Tibial nerve (tissue), 4 donors: ENCODE results near the gene RASA1. TPM values are rescaled to one million over a fixed set of nuclear protein-coding genes. Genes with fewer than 3 reads are reported as not detected.

Source experiments
- DNase-seq, 2 donors: peaks; one replicate each; pipeline ENCODE4 v3.0.0-alpha.2; 2019; ENCODE audit warnings: low spot score in 2 of 2
- H3K27ac ChIP-seq, 4 donors: fragments of 200-600 bp; sonication (generic) in 3 of 4; one replicate each; pipeline ENCODE4 v1.5.1; 2017 to 2019; ENCODE audit warnings: mild to moderate bottlenecking in 1 of 4
- H3K27me3 ChIP-seq, 2 donors: fragments of 200-600 bp; sonication (generic) in 1 of 2; one replicate each; pipeline versions ENCODE4 v1.5.1 to v1.6.0; 2017 to 2019
- H3K36me3 ChIP-seq, 3 donors: fragments of 200-600 bp; sonication (generic); one replicate each; pipeline ENCODE4 v1.5.1; 2018 to 2019
- H3K4me1 ChIP-seq, 4 donors: fragments of 200-600 bp; sonication (generic) in 3 of 4; one replicate each; pipeline ENCODE4 v1.5.1; 2017 to 2019
- H3K4me3 ChIP-seq, 4 donors: fragments of 200-600 bp; sonication (generic) in 3 of 4; one replicate each; pipeline ENCODE4 v1.5.1; 2017 to 2019; ENCODE audit warnings: mild to moderate bottlenecking in 1 of 4, moderate library complexity in 1 of 4
- H3K9me3 ChIP-seq, 4 donors: fragments of 200-600 bp; sonication (generic) in 3 of 4; one replicate each; pipeline ENCODE4 v1.5.1; 2017 to 2019
- CTCF ChIP-seq, 5 experiments: fragments of 200-600 bp in 3 of 5; fragments of 450-650 bp in 2 of 5; sonication (generic) in 3 of 5; IDR thresholded peaks; one replicate each; pipeline ENCODE4 v1.5.1; 2016 to 2019; ENCODE audit warnings: antibody characterized with exemption in 5 of 5, mild to moderate bottlenecking in 3 of 5, moderate library complexity in 2 of 5
- EP300 ChIP-seq, 2 donors: sonication (generic); formaldehyde crosslinking; IDR thresholded peaks; one replicate each; pipeline ENCODE4 v1.6.1; 2017; ENCODE audit warnings: antibody characterized with exemption in 2 of 2, mild to moderate bottlenecking in 1 of 2
- POLR2A ChIP-seq, 2 donors: fragments of 450-650 bp; IDR thresholded peaks; one replicate each; pipeline ENCODE4 v1.6.1; 2017; ENCODE audit warnings: antibody characterized with exemption in 2 of 2, mild to moderate bottlenecking in 2 of 2, moderate library complexity in 2 of 2
- WGBS, 2 donors: methylation state at CpG; one replicate each; pipeline ENCODE4 v1.1.5; 2018; 5-methylcytosine and 5-hydroxymethylcytosine counted together
- total RNA-seq, 4 donors: library from RNA; depleted of rRNA; stranded (reverse); fragments of >200 nt; gene quantifications; one replicate each; pipeline ENCODE4 v1.1.0, GENCODE V29; 2016

Gene RASA1
- total RNA-seq, 4 donors from 2014 or later = 26.9 to 40.6 (median 33.7) TPM

- Histone ChIP-seq H3K36me3 (peaks cover 0 to 50% (median 0%) of the 10 kb centered on the region in 3 donors), H3K9me3 (no peaks in the 10 kb centered on the region), H3K4me3 (no peak overlapping the region), H3K27me3 (no peaks in the 10 kb centered on the region), H3K27ac (no peak overlapping the region), H3K4me1 (peaks cover 0 to 10% (median 3%) of the 10 kb centered on the region in 4 donors)
- DNase-seq = no peak
- no peak for TF ChIP-seq CTCF (IDR thresholded peaks at IDR 0.05)
- no peak for TF ChIP-seq POLR2A (IDR thresholded peaks at IDR 0.05)
- TF ChIP-seq EP300 (IDR thresholded peaks at IDR 0.05) = no peak
- WGBS, 2 donors = 93 to 98% methylated on average over 2 of the region's 2 CpGs
These were observed 91.4 kb downstream of the RASA1 start for GRCh38 chr5:87359106-87359505.

- H3K36me3 ChIP-seq = peaks cover 0 to 50% (median 0%) of the 10 kb centered on the region in 3 donors
- 99% methylated on average over 11 of the region's 11 CpGs for WGBS, 2 donors
These were observed 92.4 kb downstream of the RASA1 start for GRCh38 chr5:87360132-87360531.

GRCh38 chr5:87361031-87361445 is 93.4 kb downstream of the RASA1 start:
- Histone ChIP-seq H3K36me3 (peaks cover 0 to 43% (median 0%) of the 10 kb centered on the region in 3 donors), H3K27me3 (no peaks in the 10 kb centered on the region), H3K4me3 (no peak overlapping the region), H3K27ac (no peak overlapping the region), H3K4me1 (peaks cover 0 to 10% (median 3%) of the 10 kb centered on the region in 4 donors), H3K9me3 (no peaks in the 10 kb centered on the region)
- WGBS, 2 donors = 77 to 78% methylated on average over 2 of the region's 2 CpGs
- peak in 1 of 2 donors; percentile 14 for TF ChIP-seq EP300 (IDR thresholded peaks at IDR 0.05)
- TF ChIP-seq CTCF (IDR thresholded peaks at IDR 0.05) = no peak
- no peak for TF ChIP-seq POLR2A (IDR thresholded peaks at IDR 0.05)
- peak in 1 of 2 donors; percentile 10 for DNase-seq

More at GRCh38 chr5:87360132-87360531, 92.4 kb downstream of the RASA1 start:
- H3K4me1 ChIP-seq = peaks cover 0 to 10% (median 3%) of the 10 kb centered on the region in 4 donors
- H3K27me3 ChIP-seq = no peaks in the 10 kb centered on the region
- no peak overlapping the region for H3K4me3 ChIP-seq
- no peak overlapping the region for H3K27ac ChIP-seq
- no peak for TF ChIP-seq POLR2A (IDR thresholded peaks at IDR 0.05)
- no peak for TF ChIP-seq EP300 (IDR thresholded peaks at IDR 0.05)
- no peak for TF ChIP-seq CTCF (IDR thresholded peaks at IDR 0.05)
- no peak for DNase-seq
- no peaks in the 10 kb centered on the region for H3K9me3 ChIP-seq

- DNase-seq = no peak
- no peak for TF ChIP-seq EP300 (IDR thresholded peaks at IDR 0.05)
- TF ChIP-seq CTCF (IDR thresholded peaks at IDR 0.05) = no peak
- TF ChIP-seq POLR2A (IDR thresholded peaks at IDR 0.05) = no peak
- Histone ChIP-seq H3K27ac (no peak overlapping the region), H3K4me3 (no peak overlapping the region), H3K36me3 (peaks cover 0 to 37% (median 0%) of the 10 kb centered on the region in 3 donors), H3K27me3 (no peaks in the 10 kb centered on the region), H3K9me3 (no peaks in the 10 kb centered on the region), H3K4me1 (peaks cover 0 to 10% (median 3%) of the 10 kb centered on the region in 4 donors)
- 85 to 94% methylated on average over 1 of the region's 1 CpG for WGBS, 2 donors
These were observed 94.0 kb downstream of the RASA1 start for GRCh38 chr5:87361536-87362213.

GRCh38 chr5:87367243-87367642 is 99.6 kb downstream of the RASA1 start:
- H3K27me3 ChIP-seq = no peaks in the 10 kb centered on the region
- TF ChIP-seq EP300 (IDR thresholded peaks at IDR 0.05) (no peak), CTCF (IDR thresholded peaks at IDR 0.05) (no peak), POLR2A (IDR thresholded peaks at IDR 0.05) (no peak)
- DNase-seq = no peak
- H3K36me3 ChIP-seq = peaks cover 0 to 39% (median 0%) of the 10 kb centered on the region in 3 donors
- 89 to 95% methylated on average over 2 of the region's 2 CpGs for WGBS, 2 donors
- H3K27ac ChIP-seq = no peak overlapping the region
- peaks cover 0 to 3% (median 0%) of the 10 kb centered on the region in 4 donors for H3K4me1 ChIP-seq
- no peaks in the 10 kb centered on the region for H3K9me3 ChIP-seq
- no peak overlapping the region for H3K4me3 ChIP-seq
